H9 (cell line): ENCODE measurements around the gene API5. TPM values are rescaled to one million over a fixed set of nuclear protein-coding genes. Genes with fewer than 3 reads are reported as not detected.

ENCODE experiments used
- DNase-seq: peaks from one replicate; pipeline ENCODE4 v3.0.0-alpha.2; 2017
- H2AFZ ChIP-seq: one replicate; pipeline ENCODE4 v1.6.1; 2013; ENCODE audit warnings: mild to moderate bottlenecking, low read length, control low read depth, moderate library complexity
- H2AK5ac ChIP-seq: 2 replicates; pipeline ENCODE4 v1.6.1; 2013; ENCODE audit warnings: low read length, control low read depth, mixed read lengths; ENCODE audit not compliant: insufficient read length
- H2BK120ac ChIP-seq: one replicate; pipeline ENCODE4 v1.6.1; 2013; ENCODE audit warnings: low read depth, mild to moderate bottlenecking, low read length, control low read depth, inconsistent platforms; ENCODE audit not compliant: poor library complexity, severe bottlenecking
- H2BK12ac ChIP-seq: 2 replicates; pipeline ENCODE4 v1.6.1; 2013; ENCODE audit warnings: low read length, control low read depth, mixed read lengths, low read depth; ENCODE audit not compliant: insufficient read length
- H2BK15ac ChIP-seq: 2 replicates; pipeline ENCODE4 v1.6.1; 2013; ENCODE audit warnings: low read depth, low read length, control low read depth
- H2BK20ac ChIP-seq: one replicate; pipeline ENCODE4 v1.6.1; 2013; ENCODE audit warnings: low read depth, mild to moderate bottlenecking, low read length, control low read depth, inconsistent platforms; ENCODE audit not compliant: poor library complexity, severe bottlenecking
- H2BK5ac ChIP-seq: 2 replicates; pipeline ENCODE4 v1.6.1; 2013; ENCODE audit warnings: low read length, control low read depth, mixed read lengths; ENCODE audit not compliant: insufficient read length
- H3K14ac ChIP-seq: 2 replicates; pipeline ENCODE4 v1.6.1; 2013; ENCODE audit warnings: low read length, control low read depth; ENCODE audit not compliant: insufficient read depth
- H3K18ac ChIP-seq: 2 replicates; pipeline ENCODE4 v1.6.1; 2013; ENCODE audit warnings: low read depth, mild to moderate bottlenecking, mixed read lengths, low read length, control low read depth; ENCODE audit not compliant: insufficient read length
- H3K23ac ChIP-seq: 2 replicates; pipeline ENCODE4 v1.6.1; 2013; ENCODE audit warnings: low read length, control low read depth, mixed read lengths, low read depth; ENCODE audit not compliant: insufficient read length
- H3K23me2 ChIP-seq: 2 replicates; pipeline ENCODE4 v1.6.1; 2013; ENCODE audit warnings: low read depth, mild to moderate bottlenecking, mixed read lengths, low read length, control low read depth; ENCODE audit not compliant: insufficient read length, poor library complexity, severe bottlenecking
- H3K27ac ChIP-seq: 2 replicates; pipeline ENCODE4 v1.5.1; 2013; ENCODE audit warnings: low read length, control low read depth, mixed read lengths, low read depth; ENCODE audit not compliant: insufficient read length
- H3K27me3 ChIP-seq: 2 replicates; pipeline ENCODE4 v1.6.1; 2013; ENCODE audit warnings: low read length, control low read depth, inconsistent platforms; ENCODE audit not compliant: insufficient read depth
- H3K4ac ChIP-seq: 2 replicates; pipeline ENCODE4 v1.6.1; 2013; ENCODE audit warnings: low read depth, mild to moderate bottlenecking, control low read depth, inconsistent platforms, low read length, moderate library complexity
- H3K4me1 ChIP-seq: 2 replicates; pipeline ENCODE4 v1.6.1; 2013; ENCODE audit warnings: low read length, control low read depth, inconsistent platforms; ENCODE audit not compliant: insufficient read depth
- H3K4me2 ChIP-seq: 2 replicates; pipeline ENCODE4 v1.6.1; 2013; ENCODE audit warnings: low read length, control low read depth, mixed read lengths; ENCODE audit not compliant: insufficient read length, insufficient read depth
- H3K56ac ChIP-seq: 2 replicates; pipeline ENCODE4 v1.6.1; 2013; ENCODE audit warnings: low read depth, mild to moderate bottlenecking, mixed read lengths, low read length, control low read depth; ENCODE audit not compliant: insufficient read length
- H3K79me1 ChIP-seq: 2 replicates; pipeline ENCODE4 v1.6.1; 2013; ENCODE audit warnings: low read depth, mild to moderate bottlenecking, moderate library complexity, low read length, control low read depth, inconsistent platforms; ENCODE audit not compliant: insufficient read depth, poor library complexity, severe bottlenecking
- H3K79me2 ChIP-seq: 2 replicates; pipeline ENCODE4 v1.6.1; 2013; ENCODE audit warnings: low read length, control low read depth, inconsistent platforms; ENCODE audit not compliant: insufficient read depth
- H3K9ac ChIP-seq: 2 replicates; pipeline ENCODE4 v1.6.1; 2013; ENCODE audit warnings: low read length, control low read depth, mixed read lengths; ENCODE audit not compliant: insufficient read length; ENCODE audit errors: extremely low read depth
- H3K9me3 ChIP-seq: one replicate; pipeline ENCODE4 v1.6.1; 2013; ENCODE audit warnings: low read depth, low read length, inconsistent platforms; ENCODE audit not compliant: control insufficient read depth
- H3T11ph ChIP-seq: one replicate; pipeline ENCODE4 v1.6.1; 2013; ENCODE audit warnings: mild to moderate bottlenecking, low read length, control low read depth, inconsistent platforms
- H4K20me1 ChIP-seq: one replicate; pipeline ENCODE4 v1.6.1; 2013; ENCODE audit not compliant: control insufficient read depth, insufficient read length, insufficient read depth
- H4K5ac ChIP-seq: 2 replicates; pipeline ENCODE4 v1.6.1; 2013; ENCODE audit warnings: low read depth, mild to moderate bottlenecking, mixed read lengths, low read length, control low read depth; ENCODE audit not compliant: insufficient read length
- H4K8ac ChIP-seq: replicated peaks from 2 replicates; pipeline ENCODE4 v1.6.1; 2013; ENCODE audit warnings: low read length, control low read depth, mixed read lengths, low read depth; ENCODE audit not compliant: insufficient read length
- H4K91ac ChIP-seq: 2 replicates; pipeline ENCODE4 v1.6.1; 2013; ENCODE audit warnings: low read depth, mild to moderate bottlenecking, moderate library complexity, mixed read lengths, low read length, control low read depth; ENCODE audit not compliant: insufficient read length
- H3K27ac Mint-ChIP-seq, 3 experiments: 2 replicates in 2 of 3; 3 replicates in 1 of 3; pipeline ENCODE4 v1.8.0; 2020 to 2021; ENCODE audit warnings: mixed read lengths in 3 of 3, mild to moderate bottlenecking in 1 of 3, moderate library complexity in 1 of 3
- H3K27me3 Mint-ChIP-seq: 2 replicates; pipeline ENCODE4 v1.8.0; 2021; ENCODE audit warnings: low read depth, mild to moderate bottlenecking, moderate library complexity, mixed read lengths
- H3K36me3 Mint-ChIP-seq, 3 experiments: 2 replicates in 2 of 3; 3 replicates in 1 of 3; pipeline ENCODE4 v1.8.0; 2020 to 2021; ENCODE audit warnings: low read depth in 3 of 3, mixed read lengths in 3 of 3; ENCODE audit not compliant: insufficient read depth in 1 of 3
- H3K4me1 Mint-ChIP-seq, 2 experiments: 2 replicates each; pipeline ENCODE4 v1.8.0; 2020; ENCODE audit warnings: mixed read lengths in 2 of 2
- H3K4me3 Mint-ChIP-seq, 2 experiments: 2 replicates in 1 of 2; 3 replicates in 1 of 2; pipeline ENCODE4 v1.8.0; 2020 to 2021; ENCODE audit warnings: mild to moderate bottlenecking in 2 of 2, mixed read lengths in 2 of 2, moderate library complexity in 1 of 2
- H3K9me3 Mint-ChIP-seq, 2 experiments: 2 replicates in 1 of 2; 3 replicates in 1 of 2; pipeline ENCODE4 v1.8.0; 2020; ENCODE audit warnings: mild to moderate bottlenecking in 2 of 2, mixed read lengths in 2 of 2, moderate library complexity in 1 of 2
- WGBS: extraction: QIAGEN DNeasy Blood & Tissue Kit; methylation state at CpG from one replicate; pipeline ENCODE4 v1.1.7; 2013; ENCODE audit warnings: missing lambda C conversion rate, low lambda C conversion rate, mixed read lengths; ENCODE audit not compliant: insufficient read length; ENCODE audit errors: extremely low coverage; 5-methylcytosine and 5-hydroxymethylcytosine counted together
- total RNA-seq: library from RNA; stranded (reverse); gene quantifications from 2 replicates; pipeline ENCODE4 v1.2.1, GENCODE V29; 2021
- TF ChIP-seq, protein P1 (sequence below): fragments of 200-600 bp; sonication (generic); conservative IDR thresholded peaks from 3 replicates; pipeline ENCODE4 v1.8.0; 2021; ENCODE audit warnings: antibody characterized with exemption, mild to moderate bottlenecking

The API5 gene
- total RNA-seq, 1 experiment from 2014 or later: 147 TPM

- no peak overlapping the region for H3T11ph ChIP-seq
- H3K9me3 ChIP-seq: no peaks in the 10 kb centered on the region
- H4K5ac ChIP-seq: no peak overlapping the region
- H3K4me1 ChIP-seq: peaks cover 4% of the 10 kb centered on the region
- no peak overlapping the region for H2BK12ac ChIP-seq
- no peaks in the 10 kb centered on the region for H3K79me1 ChIP-seq
- peak overlapping the region; percentile 99; the same call in 1 of the 2 replicates for H3K14ac ChIP-seq
- H3K27ac Mint-ChIP-seq: peak overlapping the region; percentile 84 to 97 (median 97)
- H4K8ac ChIP-seq: no peak overlapping the region
- no peak overlapping the region for H3K27ac ChIP-seq
- H2AK5ac ChIP-seq: no peak overlapping the region
- H3K23ac ChIP-seq: no peak overlapping the region
- H3K4me2 ChIP-seq: peak overlapping the region; percentile 88
- no peak overlapping the region for H2AFZ ChIP-seq
- H3K9me3 Mint-ChIP-seq: no peaks in the 10 kb centered on the region
- WGBS: no CpG with 5 or more reads among the region's 14 CpGs
- no peaks in the 10 kb centered on the region for H4K20me1 ChIP-seq
- no peak overlapping the region for H3K56ac ChIP-seq
- H3K79me2 ChIP-seq: peaks cover 31% of the 10 kb centered on the region; the same call in 1 of the 2 replicates
- peaks cover 25 to 26% of the 10 kb centered on the region in 2 experiments for H3K4me1 Mint-ChIP-seq
- no peaks in the 10 kb centered on the region for H3K27me3 ChIP-seq
- peaks cover 4% of the 10 kb centered on the region for H3K27me3 Mint-ChIP-seq
- peak overlapping the region; percentile 93 to 98 for H3K4me3 Mint-ChIP-seq
- TF ChIP-seq, protein P1, sequence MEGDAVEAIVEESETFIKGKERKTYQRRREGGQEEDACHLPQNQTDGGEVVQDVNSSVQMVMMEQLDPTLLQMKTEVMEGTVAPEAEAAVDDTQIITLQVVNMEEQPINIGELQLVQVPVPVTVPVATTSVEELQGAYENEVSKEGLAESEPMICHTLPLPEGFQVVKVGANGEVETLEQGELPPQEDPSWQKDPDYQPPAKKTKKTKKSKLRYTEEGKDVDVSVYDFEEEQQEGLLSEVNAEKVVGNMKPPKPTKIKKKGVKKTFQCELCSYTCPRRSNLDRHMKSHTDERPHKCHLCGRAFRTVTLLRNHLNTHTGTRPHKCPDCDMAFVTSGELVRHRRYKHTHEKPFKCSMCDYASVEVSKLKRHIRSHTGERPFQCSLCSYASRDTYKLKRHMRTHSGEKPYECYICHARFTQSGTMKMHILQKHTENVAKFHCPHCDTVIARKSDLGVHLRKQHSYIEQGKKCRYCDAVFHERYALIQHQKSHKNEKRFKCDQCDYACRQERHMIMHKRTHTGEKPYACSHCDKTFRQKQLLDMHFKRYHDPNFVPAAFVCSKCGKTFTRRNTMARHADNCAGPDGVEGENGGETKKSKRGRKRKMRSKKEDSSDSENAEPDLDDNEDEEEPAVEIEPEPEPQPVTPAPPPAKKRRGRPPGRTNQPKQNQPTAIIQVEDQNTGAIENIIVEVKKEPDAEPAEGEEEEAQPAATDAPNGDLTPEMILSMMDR: no peak
- H3K18ac ChIP-seq: no peak overlapping the region
- H2BK5ac ChIP-seq: no peak overlapping the region
- no peak overlapping the region for H2BK120ac ChIP-seq
- peaks cover 4% of the 10 kb centered on the region for H3K23me2 ChIP-seq
- peak; percentile 43 for DNase-seq
- H2BK15ac ChIP-seq: no peak overlapping the region
- peak overlapping the region; percentile 96 for H3K9ac ChIP-seq
- H3K36me3 Mint-ChIP-seq: peaks cover 2 to 10% (median 3%) of the 10 kb centered on the region in 3 experiments
- no peak overlapping the region for H2BK20ac ChIP-seq
- no peak overlapping the region for H4K91ac ChIP-seq
- no peak overlapping the region for H3K4ac ChIP-seq
Measured at GRCh38 chr11:43359422-43359818, 47.6 kb downstream of the API5 start.
